NCI-H345 (cell line): ENCODE measurements around the gene ZNF292.
"Not testable (repeated sequence)": the region's sequence is repeated elsewhere in the genome, so short reads cannot be mapped to it uniquely, and the experiment has no call there.

Experiments
- DNase-seq: peaks from one replicate; lab custom pipeline; 2025; lab: John Stamatoyannopoulos, UW

The ZNF292 gene

GRCh38 chr6:87213364-87213763, 58.0 kb downstream of the ZNF292 start:
- DNase-seq, result no peak

DNA sequence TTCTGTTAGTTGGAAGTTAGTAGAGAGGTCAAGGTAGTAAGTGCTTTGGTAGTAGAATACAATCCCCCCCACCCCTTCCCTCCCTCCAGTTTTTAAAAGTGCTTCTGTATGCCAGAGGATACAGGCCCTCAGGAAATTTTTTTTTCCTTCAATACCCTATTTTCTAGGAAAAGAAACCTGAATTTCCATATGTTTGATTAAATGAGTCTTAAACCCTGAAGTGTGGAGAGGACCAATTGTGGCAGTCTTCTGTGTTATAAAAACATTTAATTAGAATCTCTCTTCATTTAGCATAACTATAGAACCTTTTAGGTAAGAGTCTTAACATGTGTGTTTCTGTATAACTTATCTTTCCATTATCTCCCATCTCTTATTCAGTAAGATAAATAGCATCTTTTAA, 59.5 kb downstream of the ZNF292 start:
- no peak for DNase-seq

DNA sequence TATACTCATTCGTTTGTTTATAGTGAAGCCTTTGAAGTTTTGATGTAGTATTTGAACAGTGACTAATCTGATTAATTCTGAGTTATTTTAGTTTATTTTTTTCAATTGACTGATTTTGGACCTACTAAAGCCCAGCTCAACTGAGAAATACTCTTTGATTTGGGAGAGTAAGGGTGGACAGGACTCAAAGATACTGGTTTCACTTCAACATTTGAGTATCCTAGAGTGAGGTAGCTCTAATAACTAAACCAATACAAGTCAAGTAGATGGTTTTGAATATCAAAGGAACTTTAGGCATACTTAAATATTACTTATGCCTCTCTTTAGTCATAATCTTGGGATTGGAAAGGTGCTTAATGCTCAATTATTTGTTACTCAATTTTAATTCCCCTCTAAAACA, 65.6 kb downstream of the ZNF292 start:
- DNase-seq, result no peak

GRCh38 chr6:87222676-87223075, 67.3 kb downstream of the ZNF292 start:
- no peak for DNase-seq

GRCh38 chr6:87224971-87225370, 69.6 kb downstream of the ZNF292 start:
- DNase-seq, result no peak

DNA sequence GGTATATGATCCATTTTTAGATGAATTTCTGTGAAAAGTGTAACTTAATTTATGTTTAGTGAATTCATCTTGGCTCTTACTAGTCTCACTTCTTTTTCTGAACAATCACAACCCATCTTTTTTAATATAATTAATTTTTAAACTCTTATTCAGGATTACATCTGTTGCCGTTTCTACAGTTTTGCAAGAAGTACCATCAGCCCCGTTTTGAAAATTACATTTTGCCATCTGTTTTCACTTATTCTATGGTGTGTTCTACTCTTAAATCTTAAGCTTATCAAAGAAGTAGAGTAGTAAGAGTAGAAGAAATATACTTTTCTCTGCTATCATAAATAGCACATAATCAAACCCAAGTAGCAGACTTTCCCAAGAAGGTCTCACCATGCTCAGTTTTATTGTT, 70.1 kb downstream of the ZNF292 start:
- no peak for DNase-seq

- no peak for DNase-seq
Measured at GRCh38 chr6:87225937-87226336, 70.6 kb downstream of the ZNF292 start.

DNA sequence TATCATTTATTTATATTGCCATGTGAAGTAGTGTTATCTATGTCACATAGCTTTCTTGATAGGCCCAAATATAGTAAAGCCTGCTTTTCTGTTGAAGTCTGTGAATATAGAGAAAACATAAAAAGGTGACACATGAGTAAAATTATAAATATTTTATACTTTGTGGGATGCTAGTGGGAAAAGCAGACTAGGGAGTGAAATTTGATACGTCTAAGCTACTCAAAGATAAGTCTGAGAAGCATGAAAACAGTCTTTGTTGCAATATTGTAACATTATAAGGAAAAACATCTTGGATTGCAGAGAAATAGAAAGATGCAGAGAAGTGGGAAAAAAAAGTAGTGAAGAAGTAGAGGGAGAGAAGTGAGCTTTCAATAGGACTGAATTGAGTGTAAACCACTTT, 75.4 kb downstream of the ZNF292 start:
- no peak for DNase-seq

DNA sequence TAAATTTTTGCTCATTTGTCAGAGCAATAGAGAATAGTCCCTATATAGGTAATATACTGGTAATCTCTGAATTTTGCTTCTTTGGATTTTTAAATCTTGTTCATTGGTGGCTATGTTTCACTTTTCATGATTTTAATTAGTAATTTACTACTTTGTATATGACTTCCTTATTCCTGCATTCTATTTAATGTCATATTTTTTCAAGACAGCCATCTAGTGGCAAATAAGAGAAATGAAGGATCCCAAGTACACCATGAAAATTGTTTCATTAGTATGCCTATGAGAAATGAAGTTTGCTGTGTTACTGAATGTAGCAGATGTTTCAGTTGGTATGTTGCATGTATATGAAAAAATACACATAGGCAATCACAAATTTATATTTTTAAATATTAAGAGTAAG, 82.4 kb downstream of the ZNF292 start:
- no peak for DNase-seq

DNA sequence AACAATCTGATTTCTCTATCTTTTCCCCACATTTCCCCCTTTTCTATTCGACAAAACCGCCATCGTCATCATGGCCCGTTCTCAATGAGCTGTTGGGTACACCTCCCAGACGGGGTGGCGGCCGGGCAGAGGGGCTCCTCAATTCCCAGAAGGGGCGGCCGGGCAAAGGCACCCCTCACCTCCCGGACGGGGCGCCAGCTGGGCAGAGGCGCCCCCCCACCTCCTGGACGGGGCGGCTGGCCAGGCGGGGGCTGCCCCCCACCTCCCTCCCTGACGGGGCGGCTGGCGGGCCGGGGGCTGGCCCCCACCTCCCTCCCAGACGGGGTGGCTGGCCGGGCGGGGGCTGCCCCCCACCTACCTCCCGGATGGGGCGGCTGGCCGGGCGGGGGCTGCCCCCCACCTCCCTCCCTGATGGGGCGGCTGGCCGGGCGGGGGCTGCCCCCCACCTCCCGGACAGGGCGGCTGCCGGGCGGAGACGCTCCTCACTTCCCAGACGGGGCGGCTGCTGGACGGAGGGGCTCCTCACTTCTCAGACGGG, 83.8 kb downstream of the ZNF292 start:
- DNase-seq, result not testable (repeated sequence)

GRCh38 chr6:87241304-87241703, 85.9 kb downstream of the ZNF292 start:
- DNase-seq, result no peak

- DNase-seq, result no peak
Measured at GRCh38 chr6:87242311-87242710, 86.9 kb downstream of the ZNF292 start.

GRCh38 chr6:87243812-87244211, 88.4 kb downstream of the ZNF292 start:
- DNase-seq, result no peak

DNA sequence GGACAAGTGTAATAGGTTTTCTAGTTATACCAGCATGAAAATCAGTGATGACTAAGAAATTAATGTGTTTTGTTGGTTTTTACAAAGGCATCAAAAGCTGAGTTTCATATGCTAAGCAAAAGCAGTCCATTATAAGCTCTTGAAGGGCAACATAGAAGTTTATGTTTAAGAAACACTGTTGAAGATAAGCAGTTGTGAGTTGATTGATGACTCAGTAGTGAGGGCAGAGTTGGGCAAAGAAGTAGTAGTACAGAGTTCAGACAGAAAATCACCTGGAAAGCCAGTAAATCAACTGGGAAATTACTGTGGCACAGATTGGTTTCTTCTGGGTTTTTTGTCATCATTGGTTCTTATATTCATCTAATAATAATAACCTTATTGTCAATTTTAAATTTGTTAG, 89.0 kb downstream of the ZNF292 start:
- DNase-seq, result no peak

DNA sequence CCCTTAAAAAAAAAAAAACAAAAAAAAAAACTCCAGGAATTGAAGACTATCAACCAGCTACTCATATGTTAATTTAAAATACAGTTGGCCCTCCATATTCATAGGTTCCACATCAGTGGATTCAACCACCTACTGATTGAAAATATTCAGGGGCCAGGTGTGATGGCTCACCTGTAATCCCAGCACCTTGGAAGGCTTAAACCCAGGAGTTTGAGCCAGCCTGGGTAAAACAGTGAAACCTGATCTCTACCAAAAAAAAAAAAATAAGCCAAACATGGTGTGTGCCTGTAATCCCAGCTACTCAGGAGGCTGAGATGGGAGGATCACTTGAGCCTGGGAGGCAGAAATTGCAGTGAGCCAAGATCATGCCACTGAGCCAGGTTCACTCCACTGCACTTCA, 94.7 kb downstream of the ZNF292 start:
- no peak for DNase-seq

DNA sequence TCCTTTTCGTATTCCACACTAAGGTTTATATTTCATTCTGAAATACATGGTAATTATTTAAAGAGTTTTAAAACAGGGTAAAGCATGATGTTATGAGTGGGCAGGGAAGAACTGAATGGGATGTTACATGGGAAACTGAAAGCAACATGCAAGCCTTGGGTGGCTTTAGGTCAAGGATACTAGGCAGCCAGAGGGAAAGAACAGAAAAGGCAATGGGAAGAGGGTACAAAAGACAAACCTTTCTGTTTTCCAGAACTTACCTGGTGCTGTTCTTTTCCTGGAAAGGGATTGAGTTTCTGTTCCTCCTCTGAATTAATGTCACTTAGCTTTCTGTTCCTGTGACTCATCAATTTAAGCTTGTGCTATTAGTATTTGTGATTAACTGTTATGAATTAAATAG, 95.9 kb downstream of the ZNF292 start:
- DNase-seq, result no peak

- no peak for DNase-seq
Measured at GRCh38 chr6:87251725-87252124, 96.4 kb downstream of the ZNF292 start.

DNA sequence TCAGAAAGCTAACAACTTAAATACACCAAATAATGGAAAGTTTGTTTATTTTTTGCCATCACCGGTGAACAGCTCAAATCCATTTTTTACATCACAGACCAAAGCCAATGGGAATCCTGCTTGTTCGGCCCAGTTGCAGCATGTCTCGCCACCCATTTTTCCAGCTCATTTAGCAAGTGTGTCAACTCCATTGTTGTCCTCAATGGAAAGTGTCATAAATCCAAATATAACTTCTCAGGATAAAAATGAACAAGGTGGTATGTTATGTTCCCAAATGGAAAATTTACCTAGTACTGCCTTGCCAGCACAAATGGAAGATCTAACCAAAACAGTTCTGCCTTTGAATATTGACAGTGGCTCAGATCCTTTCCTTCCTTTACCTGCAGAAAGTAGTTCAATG, 101.7 kb downstream of the ZNF292 start:
- DNase-seq, result no peak

- no peak for DNase-seq
Measured at GRCh38 chr6:87257565-87257964, 102.2 kb downstream of the ZNF292 start.

GRCh38 chr6:87257975-87258374, 102.6 kb downstream of the ZNF292 start:
- DNase-seq, result no peak

- DNase-seq, result no peak
Measured at GRCh38 chr6:87259791-87260190, 104.4 kb downstream of the ZNF292 start.

DNA sequence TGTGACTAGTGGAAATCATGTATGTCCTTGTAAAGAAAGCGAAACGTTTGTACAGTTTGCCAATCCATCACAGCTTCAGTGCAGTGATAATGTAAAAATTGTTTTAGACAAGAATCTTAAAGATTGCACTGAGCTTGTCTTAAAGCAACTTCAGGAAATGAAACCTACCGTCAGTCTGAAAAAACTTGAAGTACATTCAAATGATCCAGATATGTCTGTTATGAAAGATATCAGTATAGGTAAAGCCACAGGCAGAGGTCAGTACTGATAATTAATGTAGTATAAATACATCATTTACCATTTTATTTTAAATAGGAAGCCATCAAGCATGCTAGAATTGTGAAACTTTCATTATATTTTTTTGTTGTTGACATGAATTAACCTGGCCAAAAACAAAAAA, 106.2 kb downstream of the ZNF292 start:
- DNase-seq, result no peak

DNA sequence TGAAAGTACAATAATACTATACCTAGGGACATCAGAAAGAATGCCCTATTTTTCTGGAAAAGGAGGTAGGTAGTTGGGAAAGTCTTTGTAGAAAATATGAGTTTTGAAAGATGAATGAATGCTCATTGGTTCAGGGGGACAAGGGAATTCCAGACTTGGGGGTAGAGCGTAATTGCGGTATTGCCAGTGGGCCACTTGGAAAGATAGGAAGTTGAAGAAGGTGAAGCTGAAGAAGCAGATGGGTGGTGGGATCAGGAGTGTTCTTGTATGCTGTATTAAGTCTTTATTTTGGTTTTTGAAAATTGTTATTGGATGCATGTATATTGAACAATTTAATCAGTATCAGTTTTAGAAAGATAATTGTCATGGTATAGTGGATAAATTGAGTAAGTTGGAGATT, 109.1 kb downstream of the ZNF292 start:
- no peak for DNase-seq

GRCh38 chr6:87274660-87275274, 119.4 kb downstream of the ZNF292 start:
- DNase-seq, result no peak
